AG04449 (cell line): ENCODE measurements around the gene GMDS.

Experiments used
- CTCF ChIA-PET: fragments of 350-600 bp; formaldehyde crosslinking; extraction: SDS; loops from one replicate; lab custom pipeline; 2021; ENCODE audit warnings: antibody characterized with exemption; lab: Yijun Ruan, JAX
- POLR2A ChIA-PET: fragments of 400-600, 350-600 bp; formaldehyde crosslinking; extraction: SDS; loops from one replicate; lab custom pipeline; 2020; ENCODE audit warnings: antibody characterized with exemption, inconsistent platforms; lab: Yijun Ruan, JAX
- DNase-seq: peaks from one replicate; pipeline ENCODE4 v3.0.0-alpha.2; 2010; ENCODE audit warnings: low read depth, low spot score
- H3K4me3 ChIP-seq: 2 replicates; pipeline ENCODE4 v1.5.1; 2011; ENCODE audit warnings: low read depth, mild to moderate bottlenecking, control low read depth, low read length
- CTCF ChIP-seq: IDR thresholded peaks from one replicate; pipeline ENCODE4 v1.5.1; 2011; ENCODE audit warnings: mild to moderate bottlenecking, moderate library complexity, low read length, control low read depth, inconsistent platforms; ENCODE audit not compliant: insufficient read depth; ENCODE audit errors: missing control alignments

GMDS gene

GRCh38 chr6:1781152-1781816 is 464.1 kb downstream of the GMDS start:
- POLR2A ChIA-PET = no interaction called here
- DNase-seq = no peak
- TF ChIP-seq CTCF = no peak
- CTCF ChIA-PET = interaction anchor here (0.7 kb wide), 1 partner anchor 74 kb away, joined by 3 read pairs; no protein-coding TSS in a partner anchor
- no peak overlapping the region for H3K4me3 ChIP-seq

DNA sequence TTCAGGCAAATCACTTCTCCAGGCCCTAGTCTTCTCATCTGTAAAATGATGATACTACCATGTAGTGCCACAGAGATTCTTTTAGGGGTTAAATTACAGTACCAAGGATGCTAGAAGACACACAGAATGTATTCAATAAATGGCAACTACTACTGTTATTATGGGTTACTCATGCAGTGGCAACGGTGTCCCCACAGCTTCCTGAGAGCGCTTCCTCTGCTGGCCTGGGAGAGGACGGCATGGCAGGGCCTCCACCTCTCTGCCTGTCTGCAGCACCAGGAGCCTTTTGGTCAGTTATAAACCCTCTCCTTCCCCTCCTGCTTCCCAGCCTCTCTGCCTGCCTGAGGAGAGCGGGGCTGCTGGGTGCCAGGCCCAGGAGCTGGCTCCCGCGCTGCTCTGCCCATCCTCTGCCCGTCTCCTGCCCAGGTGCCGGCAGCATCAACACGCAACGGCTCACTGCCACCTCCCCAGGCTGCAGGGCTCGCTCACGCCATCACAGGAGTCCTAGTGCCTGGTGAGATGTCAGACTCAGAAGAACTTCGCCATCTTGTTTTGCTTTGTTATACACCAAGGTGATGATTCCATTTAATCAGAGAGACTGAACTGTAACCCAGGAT is 465.0 kb downstream of the GMDS start:
- TF ChIP-seq CTCF = no peak
- DNase-seq = no peak
- no peak overlapping the region for H3K4me3 ChIP-seq
- ChIA-PET CTCF (interaction anchor here (0.7 kb wide), 1 partner anchor 73 kb away, joined by 3 read pairs; no protein-coding TSS in a partner anchor), POLR2A (no interaction called here)

GRCh38 chr6:1778686-1779235 is 466.6 kb downstream of the GMDS start:
- ChIA-PET POLR2A (no interaction called here), CTCF (no interaction called here)
- TF ChIP-seq CTCF = no peak
- no peak for DNase-seq
- no peak overlapping the region for H3K4me3 ChIP-seq

GRCh38 chr6:1777921-1778685 is 467.3 kb downstream of the GMDS start:
- H3K4me3 ChIP-seq = no peak overlapping the region
- DNase-seq = no peak
- POLR2A ChIA-PET = no interaction called here
- no peak for TF ChIP-seq CTCF
- CTCF ChIA-PET = interaction anchor here (0.9 kb wide), 1 partner anchor 73 kb away, joined by 3 read pairs; no protein-coding TSS in a partner anchor

DNA sequence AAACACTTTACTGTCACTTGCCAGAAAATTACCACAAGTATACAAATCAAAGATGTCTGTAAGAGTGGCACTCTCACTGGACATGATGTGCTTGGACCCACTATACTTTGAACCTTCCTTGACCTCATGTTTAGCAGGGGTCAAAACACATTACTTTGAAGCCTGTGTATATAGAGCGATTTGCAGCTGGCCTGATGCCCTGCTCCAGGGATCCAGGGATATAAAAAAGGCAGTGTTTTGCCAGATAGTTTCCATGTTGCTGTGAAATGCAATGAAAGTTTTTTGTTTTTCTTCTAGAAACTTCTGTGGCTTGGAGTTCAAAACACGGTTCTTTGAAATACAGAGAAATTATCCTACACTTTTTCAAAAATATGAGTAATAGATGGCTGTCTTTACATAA is 470.0 kb downstream of the GMDS start:
- ChIA-PET CTCF (interaction anchor here (0.7 kb wide), 1 partner anchor 11 kb away, joined by 3 read pairs; no protein-coding TSS in a partner anchor), POLR2A (no interaction called here)
- TF ChIP-seq CTCF = no peak
- DNase-seq = no peak
- no peak overlapping the region for H3K4me3 ChIP-seq
